ENCODE data around the gene SPATA32. TPM values are rescaled to one million over a fixed set of nuclear protein-coding genes. Genes with fewer than 3 reads are reported as not detected.

The SPATA32 gene
- total RNA-seq, 6 experiments from 2014 or later = not detected

- intact Hi-C loops (cut with DNase I) = no loop called here
- ATAC-seq (no peak), DNase-seq (no peak)
- H3K27ac ChIP-seq = peak overlapping the region in 1 of 3 donors; percentile 7
- H3K27me3 ChIP-seq = no peaks in the 10 kb centered on the region
- H3K4me1 ChIP-seq = peaks cover 0 to 88% (median 48%) of the 10 kb centered on the region in 4 donors
- no peaks in the 10 kb centered on the region for H3K36me3 ChIP-seq
- H3K4me3 ChIP-seq = no peak overlapping the region
- no peaks in the 10 kb centered on the region for H3K9me3 ChIP-seq
- 80% methylated on average over 4 of the region's 4 CpGs for WGBS (ENCODE audit: insufficient coverage, low coverage, low lambda C conversion rate, missing lambda C conversion rate)
- TF ChIP-seq POLR2A (IDR thresholded peaks at IDR 0.05) (no peak), CTCF (IDR thresholded peaks at IDR 0.05) (no peak)
Observed at GRCh38 chr17:45309400-45309799, 47.5 kb upstream of the SPATA32 start.

GRCh38 chr17:45308840-45309239, 46.9 kb upstream of the SPATA32 start:
- TF ChIP-seq CTCF (IDR thresholded peaks at IDR 0.05) (no peak), POLR2A (IDR thresholded peaks at IDR 0.05) (no peak)
- ATAC-seq (no peak), DNase-seq (no peak)
- peak overlapping the region in 1 of 3 donors; percentile 7 for H3K27ac ChIP-seq
- H3K36me3 ChIP-seq = no peaks in the 10 kb centered on the region
- H3K9me3 ChIP-seq = no peaks in the 10 kb centered on the region
- peaks cover 0 to 82% (median 46%) of the 10 kb centered on the region in 4 donors for H3K4me1 ChIP-seq
- no peaks in the 10 kb centered on the region for H3K27me3 ChIP-seq
- H3K4me3 ChIP-seq = no peak overlapping the region
- intact Hi-C loops (cut with DNase I) = no loop called here
- 90% methylated on average over 4 of the region's 5 CpGs for WGBS (ENCODE audit: insufficient coverage, low coverage, low lambda C conversion rate, missing lambda C conversion rate)

GRCh38 chr17:45308016-45308365, 46.1 kb upstream of the SPATA32 start:
- peak in 2 of 4 donors; percentile 10 to 14 for ATAC-seq
- DNase-seq = no peak
- TF ChIP-seq CTCF (IDR thresholded peaks at IDR 0.05) = no peak
- TF ChIP-seq POLR2A (IDR thresholded peaks at IDR 0.05) = no peak

GRCh38 chr17:45307290-45308015, 45.6 kb upstream of the SPATA32 start:
- 15% methylated on average over 7 of the region's 9 CpGs for WGBS (ENCODE audit: insufficient coverage, low coverage, low lambda C conversion rate, missing lambda C conversion rate)
- no peaks in the 10 kb centered on the region for H3K36me3 ChIP-seq
- no peak for DNase-seq
- H3K4me1 ChIP-seq = peaks cover 0 to 75% (median 38%) of the 10 kb centered on the region in 4 donors
- no peak overlapping the region for H3K4me3 ChIP-seq
- H3K9me3 ChIP-seq = no peaks in the 10 kb centered on the region
- peak overlapping the region; percentile 61 to 70 (median 61) for H3K27ac ChIP-seq
- intact Hi-C loops (cut with DNase I) = no loop called here
- peak; percentile 2 to 41 (median 22) for ATAC-seq
- no peaks in the 10 kb centered on the region for H3K27me3 ChIP-seq
- TF ChIP-seq POLR2A (IDR thresholded peaks at IDR 0.05) (no peak), CTCF (IDR thresholded peaks at IDR 0.05) (no peak)

More at GRCh38 chr17:45308016-45308365, 46.1 kb upstream of the SPATA32 start:
- intact Hi-C loops (cut with DNase I) = no loop called here
- H3K27ac ChIP-seq = peak overlapping the region; percentile 61 to 70 (median 61)
- H3K4me1 ChIP-seq = peaks cover 0 to 77% (median 41%) of the 10 kb centered on the region in 4 donors
- no peaks in the 10 kb centered on the region for H3K9me3 ChIP-seq
- H3K36me3 ChIP-seq = no peaks in the 10 kb centered on the region
- 22% methylated on average over 5 of the region's 6 CpGs for WGBS (ENCODE audit: insufficient coverage, low coverage, low lambda C conversion rate, missing lambda C conversion rate)
- no peaks in the 10 kb centered on the region for H3K27me3 ChIP-seq
- H3K4me3 ChIP-seq = no peak overlapping the region
